SK-N-SH treated with all-trans-retinoic acid at 6 μM for 48 hours (cell line): ENCODE measurements around the gene GCNT3.

Source experiments
- ISL1 ChIP-seq: fragments of 250-450 bp; sonication (Bioruptor Pico); IDR thresholded peaks from 2 replicates; pipeline ENCODE4 v2.1.2; 2022; ENCODE audit warnings: mild to moderate bottlenecking, moderate library complexity
- TOX ChIP-seq: fragments of 250-450 bp; sonication (Bioruptor Pico); IDR thresholded peaks from 2 replicates; pipeline ENCODE4 v1.8.0; 2021; ENCODE audit warnings: mild to moderate bottlenecking, moderate library complexity, borderline replicate concordance
- TSHZ2 ChIP-seq: fragments of 250-450 bp; sonication (Bioruptor Pico); IDR thresholded peaks from 2 replicates; pipeline ENCODE4 v1.5.0; 2020; ENCODE audit warnings: mild to moderate bottlenecking, moderate library complexity

- TF ChIP-seq TSHZ2 (CRISPR knock-in tag), result no peak
- no peak for TF ChIP-seq ISL1 (CRISPR knock-in tag)
- no peak for TF ChIP-seq TOX (CRISPR knock-in tag)
Observed at GRCh38 chr15:59647085-59647484, 35.5 kb downstream of the GCNT3 start.
